GM12878 (cell line): ENCODE results near the gene BPIFA1. TPM values are rescaled to one million over a fixed set of nuclear protein-coding genes. Genes with fewer than 3 reads are reported as not detected.

ENCODE experiments used
- ATAC-seq: fragments of 200-7000 bp; cut with Tn5 transposase; 3 replicates; pipeline ENCODE4 v1.9.1; 2020; ENCODE audit warnings: mild to moderate bottlenecking, moderate library complexity
- BruUV-seq: library from RNA; stranded (reverse); fragments of 400-500 nt; replicated peaks from 2 replicates; lab custom pipeline; 2021; lab: Mats Ljungman, UMichigan
- CTCF ChIA-PET: fragments of 300-600 bp; sonication (Branson Sonifier 250); formaldehyde crosslinking; extraction: SDS; loops from one replicate; lab custom pipeline; 2021; ENCODE audit warnings: inconsistent platforms; lab: Yijun Ruan, JAX
- POLR2A ChIA-PET: fragments of 350-600 bp; formaldehyde crosslinking; extraction: SDS; loops from one replicate; lab custom pipeline; 2021; ENCODE audit warnings: inconsistent platforms; lab: Charles Lee
- RAD21 ChIA-PET: fragments of 300-600 bp; sonication (Branson Sonifier 250); formaldehyde crosslinking; loops from one replicate; lab custom pipeline; 2023; ENCODE audit warnings: antibody characterized with exemption; ENCODE audit not compliant: unreplicated experiment; lab: Charles Lee
- SMC1A ChIA-PET: fragments of 300-600 bp; sonication (Branson Sonifier 250); formaldehyde crosslinking; loops from one replicate; lab custom pipeline; 2023; ENCODE audit not compliant: unreplicated experiment, uncharacterized antibody; lab: Charles Lee
- DNase-seq: peaks from one replicate; pipeline ENCODE4 v3.0.0-alpha.2; 2011; ENCODE audit warnings: low read depth, low spot score
- FAIRE-seq: peaks from 3 replicates; lab custom pipeline; 2011; peaks lifted over from hg19 to GRCh38; lab: Jason Lieb, UNC
- H2AFZ ChIP-seq: 2 replicates; pipeline ENCODE4 v1.6.0; 2011; ENCODE audit warnings: low read depth, low read length, control low read depth; ENCODE audit not compliant: control insufficient read depth
- H3K27ac ChIP-seq: 2 replicates; pipeline ENCODE4 v1.5.1; 2011; ENCODE audit warnings: control low read depth; ENCODE audit not compliant: control insufficient read depth, insufficient read depth
- H3K27me3 ChIP-seq, 2 experiments: replicated peaks in 1 of 2; 2 replicates each; pipeline versions ENCODE4 v1.6.0 to v1.6.1; 2011; ENCODE audit warnings: low read length in 1 of 2; ENCODE audit not compliant: control insufficient read depth in 2 of 2, insufficient read depth in 2 of 2
- H3K36me3 ChIP-seq, 2 experiments: 2 replicates each; pipeline ENCODE4 v1.5.1; 2011; ENCODE audit warnings: low read length in 1 of 2; ENCODE audit not compliant: control insufficient read depth in 2 of 2, insufficient read depth in 2 of 2
- H3K4me1 ChIP-seq: 2 replicates; pipeline ENCODE4 v1.6.1; 2011; ENCODE audit warnings: mild to moderate bottlenecking, low read length, moderate library complexity, mixed read lengths; ENCODE audit not compliant: control insufficient read depth, insufficient read depth
- H3K4me2 ChIP-seq: 2 replicates; pipeline ENCODE4 v1.6.0; 2011; ENCODE audit warnings: control low read depth; ENCODE audit not compliant: control insufficient read depth, insufficient read depth
- H3K4me3 ChIP-seq: fragments of 200-600 bp; sonication (generic); 2 replicates; pipeline ENCODE4 v1.5.1; 2016
- H3K79me2 ChIP-seq: 2 replicates; pipeline ENCODE4 v1.6.0; 2011; ENCODE audit warnings: low read length; ENCODE audit not compliant: control insufficient read depth, insufficient read depth
- H3K9ac ChIP-seq: 2 replicates; pipeline ENCODE4 v1.8.0; 2011; ENCODE audit warnings: low read length, control low read depth, mixed read lengths; ENCODE audit not compliant: control insufficient read depth, insufficient read depth
- H3K9me3 ChIP-seq: replicated peaks from 3 replicates; pipeline ENCODE4 v1.5.1; 2011; ENCODE audit warnings: mild to moderate bottlenecking, low read length; ENCODE audit not compliant: control insufficient read depth, insufficient read depth
- H4K20me1 ChIP-seq: 2 replicates; pipeline ENCODE4 v1.6.0; 2011; ENCODE audit not compliant: control insufficient read depth, insufficient read depth
- ASH2L ChIP-seq: fragments of 300-600, 200-600 bp; sonication (generic); IDR thresholded peaks from 2 replicates; pipeline ENCODE4 v1.6.1; 2017; ENCODE audit warnings: low read depth, mild to moderate bottlenecking, borderline replicate concordance
- BMI1 ChIP-seq: fragments of 450-650 bp; IDR thresholded peaks from 2 replicates; pipeline ENCODE4 v1.6.1; 2016; ENCODE audit warnings: mild to moderate bottlenecking, moderate library complexity, borderline replicate concordance
- CEBPB ChIP-seq, 2 experiments: fragments of 150-350 bp in 1 of 2; IDR thresholded peaks; 2 replicates each; pipeline ENCODE4 v1.6.1; 2012 to 2014; ENCODE audit warnings: low read depth in 2 of 2, low read length in 2 of 2, borderline replicate concordance in 1 of 2, inconsistent platforms in 1 of 2
- ESRRA ChIP-seq: IDR thresholded peaks from 2 replicates; pipeline ENCODE4 v1.6.1; 2012; ENCODE audit warnings: mild to moderate bottlenecking, low read length, improper control_type of control experiment
- FOXK2 ChIP-seq: fragments of 450-650 bp; IDR thresholded peaks from 2 replicates; pipeline ENCODE4 v1.6.1; 2017; ENCODE audit warnings: mild to moderate bottlenecking, moderate library complexity
- IKZF1 ChIP-seq: fragments of 450-650 bp; conservative IDR thresholded peaks from 2 replicates; pipeline ENCODE4 v1.6.1; 2017; ENCODE audit warnings: antibody characterized with exemption, mild to moderate bottlenecking
- KDM1A ChIP-seq: fragments of 200-600 bp; sonication (generic); IDR thresholded peaks from 2 replicates; pipeline ENCODE4 v1.6.1; 2016; ENCODE audit warnings: borderline replicate concordance
- NFIC ChIP-seq: IDR thresholded peaks from 2 replicates; pipeline ENCODE4 v1.6.1; 2012; ENCODE audit warnings: low read depth, mild to moderate bottlenecking, inconsistent platforms, low read length, moderate library complexity
- PML ChIP-seq: IDR thresholded peaks from 2 replicates; pipeline ENCODE4 v1.6.1; 2012; ENCODE audit warnings: low read length, inconsistent platforms
- SMAD1 ChIP-seq: fragments of 450-650 bp; IDR thresholded peaks from 2 replicates; pipeline ENCODE4 v1.6.1; 2018; ENCODE audit warnings: mild to moderate bottlenecking, low read depth; ENCODE audit not compliant: partially characterized antibody
- SMARCA5 ChIP-seq: fragments of 450-650 bp; IDR thresholded peaks from 2 replicates; pipeline ENCODE4 v1.6.1; 2017; ENCODE audit warnings: mild to moderate bottlenecking
- STAT1 ChIP-seq: fragments of 450-650 bp; conservative IDR thresholded peaks from 2 replicates; pipeline ENCODE4 v1.6.1; 2014; ENCODE audit warnings: antibody characterized with exemption, mild to moderate bottlenecking
- SUZ12 ChIP-seq: fragments of 200-600 bp; sonication (generic); IDR thresholded peaks from one replicate; pipeline ENCODE4 v1.6.1; 2018; ENCODE audit warnings: antibody characterized with exemption, mild to moderate bottlenecking; ENCODE audit not compliant: unreplicated experiment
- ZNF217 ChIP-seq: fragments of 450-650 bp; IDR thresholded peaks from 2 replicates; pipeline ENCODE4 v1.6.1; 2017; ENCODE audit warnings: antibody characterized with exemption, mild to moderate bottlenecking
- WGBS: methylation state at CpG from one replicate; pipeline ENCODE4 v1.1.6; 2016; ENCODE audit warnings: low lambda C conversion rate; ENCODE audit not compliant: insufficient replicate concordance, insufficient coverage; ENCODE audit errors: missing lambda C conversion rate; 5-methylcytosine and 5-hydroxymethylcytosine counted together
- in situ Hi-C: fragments of 300-500 bp; cut with MboI; formaldehyde crosslinking; loops from 9 replicates; pipeline ENCODE4 v1.14.3; 2018; ENCODE audit warnings: mixed read lengths
- intact Hi-C: fragments of 100-400 bp; cut with micrococcal nuclease; formaldehyde crosslinking; loops from one replicate; pipeline ENCODE4 v1.14.2; 2022; ENCODE audit not compliant: unreplicated experiment
- polyA plus RNA-seq, 11 experiments: library from polyadenylated mRNA; depleted of rRNA in 4 of 11; unstranded in 6 of 11; stranded (reverse) in 5 of 11; fragments of >200 nt; fragmentation: Nextera tagmentation in 4 of 11; fragmentation: Illumina TruSeq in 1 of 11; extraction: Ambion mirVana in 4 of 11; extraction: Trizol in 1 of 11; gene quantifications; 1 replicate in 1 of 11; 2 replicates in 10 of 11; pipeline versions ENCODE4 v1.2.1 to v1.2.3, GENCODE V29; 2011 to 2016; ENCODE audit warnings: inconsistent platforms in 2 of 11, missing spikeins in 2 of 11, low read depth in 1 of 11
- total RNA-seq, 4 experiments: library from RNA; depleted of rRNA in 3 of 4; stranded (reverse); fragments of >200 nt in 3 of 4; fragmentation: Illumina TruSeq in 1 of 4; extraction: Trizol in 1 of 4; gene quantifications; 2 replicates each; pipeline versions ENCODE4 v1.2.1 to v1.2.3, GENCODE V29; 2013 to 2021
- TF ChIP-seq, protein P1 (sequence below): fragments of 450-650 bp; IDR thresholded peaks from 2 replicates; pipeline ENCODE4 v1.6.1; 2017; ENCODE audit warnings: antibody characterized with exemption, mild to moderate bottlenecking, moderate library complexity
- TF ChIP-seq, protein P2 (sequence below): fragments of 450-650 bp; IDR thresholded peaks from 2 replicates; pipeline ENCODE4 v1.6.1; 2017; ENCODE audit warnings: low read depth, mild to moderate bottlenecking, moderate library complexity
- TF ChIP-seq, protein P3 (sequence below): IDR thresholded peaks from 2 replicates; pipeline ENCODE4 v1.6.1; 2012; ENCODE audit warnings: improper control_type of control experiment, low read depth, low read length; ENCODE audit not compliant: insufficient replicate concordance

Gene BPIFA1
- total and polyA plus RNA-seq, 10 of the 15 experiments (the other 5 are each of a cell fraction or from before 2014, with no cell fraction given), result not detected

DNA sequence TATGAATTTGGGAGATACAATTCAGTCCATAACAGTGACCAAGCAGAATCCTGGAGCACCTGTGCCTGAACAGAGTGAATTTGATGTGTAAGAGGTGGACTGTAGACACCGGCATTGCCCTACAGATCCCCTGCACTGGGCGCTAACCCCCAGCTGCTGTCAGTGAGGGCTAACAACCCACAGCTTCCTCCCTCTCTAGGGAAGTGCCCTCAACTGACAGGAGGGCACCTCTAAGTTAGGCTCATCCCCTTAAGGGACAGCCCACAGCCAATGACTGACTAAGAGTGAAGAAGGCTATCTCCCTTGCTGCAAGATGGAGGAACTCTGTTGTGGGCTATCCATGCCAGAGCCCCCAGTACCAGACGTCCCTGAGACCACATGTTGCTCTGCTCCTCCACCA lies 31.9 kb downstream of the BPIFA1 start:
- H3K27ac ChIP-seq, result no peak overlapping the region
- intact Hi-C loops, result no loop called here
- BruUV-seq, result no TSS peak
- no peaks in the 10 kb centered on the region for H3K36me3 ChIP-seq
- FAIRE-seq (no peak), DNase-seq (no peak), ATAC-seq (no peak)
- H3K27me3 ChIP-seq, result peaks cover 0 to 4% of the 10 kb centered on the region in 2 experiments; a peak in 1 of 4 replicates
- ChIA-PET RAD21 (no interaction called here), CTCF (no interaction called here), SMC1A (no interaction called here), POLR2A (no interaction called here)
- no peak overlapping the region for H2AFZ ChIP-seq
- H3K9ac ChIP-seq, result no peak overlapping the region
- H3K4me3 ChIP-seq, result no peak overlapping the region
- no peaks in the 10 kb centered on the region for H3K79me2 ChIP-seq
- H3K9me3 ChIP-seq, result no peaks in the 10 kb centered on the region; the same call in 2 of the 3 replicates
- TF ChIP-seq, protein P1, sequence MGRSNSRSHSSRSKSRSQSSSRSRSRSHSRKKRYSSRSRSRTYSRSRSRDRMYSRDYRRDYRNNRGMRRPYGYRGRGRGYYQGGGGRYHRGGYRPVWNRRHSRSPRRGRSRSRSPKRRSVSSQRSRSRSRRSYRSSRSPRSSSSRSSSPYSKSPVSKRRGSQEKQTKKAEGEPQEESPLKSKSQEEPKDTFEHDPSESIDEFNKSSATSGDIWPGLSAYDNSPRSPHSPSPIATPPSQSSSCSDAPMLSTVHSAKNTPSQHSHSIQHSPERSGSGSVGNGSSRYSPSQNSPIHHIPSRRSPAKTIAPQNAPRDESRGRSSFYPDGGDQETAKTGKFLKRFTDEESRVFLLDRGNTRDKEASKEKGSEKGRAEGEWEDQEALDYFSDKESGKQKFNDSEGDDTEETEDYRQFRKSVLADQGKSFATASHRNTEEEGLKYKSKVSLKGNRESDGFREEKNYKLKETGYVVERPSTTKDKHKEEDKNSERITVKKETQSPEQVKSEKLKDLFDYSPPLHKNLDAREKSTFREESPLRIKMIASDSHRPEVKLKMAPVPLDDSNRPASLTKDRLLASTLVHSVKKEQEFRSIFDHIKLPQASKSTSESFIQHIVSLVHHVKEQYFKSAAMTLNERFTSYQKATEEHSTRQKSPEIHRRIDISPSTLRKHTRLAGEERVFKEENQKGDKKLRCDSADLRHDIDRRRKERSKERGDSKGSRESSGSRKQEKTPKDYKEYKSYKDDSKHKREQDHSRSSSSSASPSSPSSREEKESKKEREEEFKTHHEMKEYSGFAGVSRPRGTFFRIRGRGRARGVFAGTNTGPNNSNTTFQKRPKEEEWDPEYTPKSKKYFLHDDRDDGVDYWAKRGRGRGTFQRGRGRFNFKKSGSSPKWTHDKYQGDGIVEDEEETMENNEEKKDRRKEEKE, result no peak
- TF ChIP-seq SUZ12 (no peak), ZNF217 (no peak), NFIC (no peak), ASH2L (no peak), SMAD1 (no peak), SMARCA5 (no peak), PML (no peak), CEBPB (IDR thresholded peaks at IDR 0.05; ENCODE audit: borderline replicate concordance in 1 of 2, low read depth in 2 of 2, low read length in 2 of 2) (no peak), BMI1 (no peak), KDM1A (no peak), STAT1 (no peak), ESRRA (no peak), IKZF1 (no peak), FOXK2 (no peak)
- TF ChIP-seq, protein P2, sequence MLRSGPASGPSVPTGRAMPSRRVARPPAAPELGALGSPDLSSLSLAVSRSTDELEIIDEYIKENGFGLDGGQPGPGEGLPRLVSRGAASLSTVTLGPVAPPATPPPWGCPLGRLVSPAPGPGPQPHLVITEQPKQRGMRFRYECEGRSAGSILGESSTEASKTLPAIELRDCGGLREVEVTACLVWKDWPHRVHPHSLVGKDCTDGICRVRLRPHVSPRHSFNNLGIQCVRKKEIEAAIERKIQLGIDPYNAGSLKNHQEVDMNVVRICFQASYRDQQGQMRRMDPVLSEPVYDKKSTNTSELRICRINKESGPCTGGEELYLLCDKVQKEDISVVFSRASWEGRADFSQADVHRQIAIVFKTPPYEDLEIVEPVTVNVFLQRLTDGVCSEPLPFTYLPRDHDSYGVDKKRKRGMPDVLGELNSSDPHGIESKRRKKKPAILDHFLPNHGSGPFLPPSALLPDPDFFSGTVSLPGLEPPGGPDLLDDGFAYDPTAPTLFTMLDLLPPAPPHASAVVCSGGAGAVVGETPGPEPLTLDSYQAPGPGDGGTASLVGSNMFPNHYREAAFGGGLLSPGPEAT, result no peak
- TF ChIP-seq, protein P3, sequence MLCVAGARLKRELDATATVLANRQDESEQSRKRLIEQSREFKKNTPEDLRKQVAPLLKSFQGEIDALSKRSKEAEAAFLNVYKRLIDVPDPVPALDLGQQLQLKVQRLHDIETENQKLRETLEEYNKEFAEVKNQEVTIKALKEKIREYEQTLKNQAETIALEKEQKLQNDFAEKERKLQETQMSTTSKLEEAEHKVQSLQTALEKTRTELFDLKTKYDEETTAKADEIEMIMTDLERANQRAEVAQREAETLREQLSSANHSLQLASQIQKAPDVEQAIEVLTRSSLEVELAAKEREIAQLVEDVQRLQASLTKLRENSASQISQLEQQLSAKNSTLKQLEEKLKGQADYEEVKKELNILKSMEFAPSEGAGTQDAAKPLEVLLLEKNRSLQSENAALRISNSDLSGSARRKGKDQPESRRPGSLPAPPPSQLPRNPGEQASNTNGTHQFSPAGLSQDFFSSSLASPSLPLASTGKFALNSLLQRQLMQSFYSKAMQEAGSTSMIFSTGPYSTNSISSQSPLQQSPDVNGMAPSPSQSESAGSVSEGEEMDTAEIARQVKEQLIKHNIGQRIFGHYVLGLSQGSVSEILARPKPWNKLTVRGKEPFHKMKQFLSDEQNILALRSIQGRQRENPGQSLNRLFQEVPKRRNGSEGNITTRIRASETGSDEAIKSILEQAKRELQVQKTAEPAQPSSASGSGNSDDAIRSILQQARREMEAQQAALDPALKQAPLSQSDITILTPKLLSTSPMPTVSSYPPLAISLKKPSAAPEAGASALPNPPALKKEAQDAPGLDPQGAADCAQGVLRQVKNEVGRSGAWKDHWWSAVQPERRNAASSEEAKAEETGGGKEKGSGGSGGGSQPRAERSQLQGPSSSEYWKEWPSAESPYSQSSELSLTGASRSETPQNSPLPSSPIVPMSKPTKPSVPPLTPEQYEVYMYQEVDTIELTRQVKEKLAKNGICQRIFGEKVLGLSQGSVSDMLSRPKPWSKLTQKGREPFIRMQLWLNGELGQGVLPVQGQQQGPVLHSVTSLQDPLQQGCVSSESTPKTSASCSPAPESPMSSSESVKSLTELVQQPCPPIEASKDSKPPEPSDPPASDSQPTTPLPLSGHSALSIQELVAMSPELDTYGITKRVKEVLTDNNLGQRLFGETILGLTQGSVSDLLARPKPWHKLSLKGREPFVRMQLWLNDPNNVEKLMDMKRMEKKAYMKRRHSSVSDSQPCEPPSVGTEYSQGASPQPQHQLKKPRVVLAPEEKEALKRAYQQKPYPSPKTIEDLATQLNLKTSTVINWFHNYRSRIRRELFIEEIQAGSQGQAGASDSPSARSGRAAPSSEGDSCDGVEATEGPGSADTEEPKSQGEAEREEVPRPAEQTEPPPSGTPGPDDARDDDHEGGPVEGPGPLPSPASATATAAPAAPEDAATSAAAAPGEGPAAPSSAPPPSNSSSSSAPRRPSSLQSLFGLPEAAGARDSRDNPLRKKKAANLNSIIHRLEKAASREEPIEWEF, result no peak
- no peak overlapping the region for H3K4me2 ChIP-seq
- H4K20me1 ChIP-seq, result no peaks in the 10 kb centered on the region
- WGBS, result 0% methylated on average over 3 of the region's 3 CpGs
- in situ Hi-C loops, result no loop called here
- no peaks in the 10 kb centered on the region for H3K4me1 ChIP-seq
